Fibroblast of upper back skin (primary cell): ENCODE data around the gene PCYT1B.

ENCODE experiments used
- DNase-seq: peaks from one replicate; pipeline ENCODE4 v3.0.0-alpha.2; 2013

PCYT1B gene

DNA sequence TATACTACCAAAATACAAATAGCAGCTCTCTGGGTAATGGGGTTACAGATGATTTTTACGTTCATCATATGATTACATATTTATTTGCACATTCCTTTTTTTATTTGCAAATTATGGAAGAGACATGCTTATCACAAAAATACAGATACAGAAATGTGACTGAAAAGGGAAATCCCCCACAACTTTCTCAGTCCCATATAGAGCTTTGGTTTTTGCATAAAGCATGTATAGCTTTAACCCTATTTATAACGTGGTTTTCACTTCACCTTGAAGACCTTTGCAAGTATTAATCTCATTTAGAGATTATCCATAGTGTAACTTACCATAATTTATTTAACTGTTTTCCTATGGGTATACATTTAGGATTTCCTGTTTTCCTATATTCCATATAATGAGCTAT lies 126.7 kb downstream of the PCYT1B start:
- DNase-seq: no peak

DNA sequence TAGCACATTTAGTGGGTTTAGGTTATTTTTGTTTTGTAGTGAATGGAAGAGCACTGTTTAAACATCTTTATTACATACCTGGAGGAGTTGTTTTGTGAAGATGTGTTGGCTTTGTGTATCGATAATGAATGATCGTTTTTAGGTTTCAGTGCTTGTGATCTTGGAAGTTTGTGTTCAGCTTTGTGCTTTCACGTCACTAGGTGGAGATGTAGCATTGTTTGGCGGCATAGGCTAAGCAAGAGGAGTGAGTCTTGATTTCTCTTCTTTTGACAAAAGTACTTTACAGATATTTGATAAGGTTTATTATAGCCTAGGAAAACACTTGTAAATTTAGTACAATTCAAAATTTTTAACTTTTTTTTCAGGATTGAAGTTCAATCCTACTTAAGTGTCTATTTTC lies 131.7 kb downstream of the PCYT1B start:
- no peak for DNase-seq

DNA sequence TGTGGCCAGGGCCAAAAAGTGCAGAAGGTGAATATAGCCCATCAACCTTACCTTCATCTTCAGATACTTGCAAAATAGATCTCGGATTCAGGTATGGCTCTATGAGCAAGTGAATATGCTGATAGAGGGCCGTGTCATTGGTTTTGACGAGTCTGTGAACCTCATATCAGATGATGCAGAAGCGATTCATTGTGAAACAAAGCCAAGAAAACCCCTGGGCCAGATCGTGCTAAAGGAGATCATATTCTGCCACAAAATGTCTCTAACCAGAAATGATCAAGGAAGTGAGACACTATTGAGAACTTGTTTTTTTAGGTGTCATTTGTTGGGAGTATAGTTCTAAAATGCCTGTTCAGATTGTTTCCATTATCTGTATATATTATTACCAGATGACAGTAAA lies 133.7 kb downstream of the PCYT1B start:
- no peak for DNase-seq

DNA sequence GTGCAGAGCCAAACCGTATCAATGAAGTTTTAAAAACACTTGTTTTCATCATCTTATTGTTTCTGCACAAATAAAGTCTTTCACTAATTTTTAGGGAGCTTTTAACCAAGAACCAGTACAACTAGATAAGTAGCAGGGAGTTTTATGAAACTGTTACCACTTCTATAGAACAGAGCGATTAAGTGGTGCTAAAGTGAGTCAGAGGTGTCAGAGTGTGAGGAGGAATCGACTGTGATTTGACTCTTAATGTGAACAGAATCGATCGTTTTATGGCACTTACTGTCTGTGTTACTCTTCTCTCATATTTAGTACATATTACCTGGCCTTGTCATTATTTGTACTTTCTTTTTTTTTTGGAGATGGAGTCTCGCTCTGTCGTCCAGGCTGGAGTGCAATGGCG lies 138.8 kb downstream of the PCYT1B start:
- DNase-seq: no peak
